Esophagus muscularis mucosa (tissue), 4 donors: ENCODE measurements around the gene TTI1. TPM values are rescaled to one million over a fixed set of nuclear protein-coding genes. Genes with fewer than 3 reads are reported as not detected.

Experiments used
- DNase-seq: peaks from one replicate; pipeline ENCODE4 v3.0.0-alpha.2; 2017; ENCODE audit errors: extremely low spot score
- H3K27ac ChIP-seq, 4 donors: fragments of 200-600 bp; sonication (generic); replicated peaks in 1 of 4; 1 replicate in 3 of 4; 2 replicates in 1 of 4; pipeline ENCODE4 v1.5.1; 2016 to 2019; ENCODE audit warnings: mild to moderate bottlenecking in 1 of 4
- H3K27me3 ChIP-seq, 4 donors: fragments of 200-600 bp; sonication (generic); one replicate each; pipeline versions ENCODE4 v1.5.1 to v1.6.0; 2016 to 2019
- H3K36me3 ChIP-seq, 4 donors: fragments of 200-600 bp; sonication (generic); one replicate each; pipeline ENCODE4 v1.5.1; 2016 to 2019
- H3K4me1 ChIP-seq, 4 donors: fragments of 200-600 bp; sonication (generic); one replicate each; pipeline ENCODE4 v1.5.1; 2016 to 2019
- H3K4me3 ChIP-seq, 4 donors: fragments of 200-600 bp; sonication (generic); 1 replicate in 2 of 4; 2 replicates in 2 of 4; pipeline ENCODE4 v1.5.1; 2016 to 2019; ENCODE audit warnings: mild to moderate bottlenecking in 4 of 4, moderate library complexity in 1 of 4
- H3K9me3 ChIP-seq, 4 donors: fragments of 200-600 bp; sonication (generic); 1 replicate in 3 of 4; 2 replicates in 1 of 4; pipeline ENCODE4 v1.5.1; 2016 to 2019
- EP300 ChIP-seq: sonication (generic); formaldehyde crosslinking; IDR thresholded peaks from one replicate; pipeline ENCODE4 v1.6.1; 2017; ENCODE audit warnings: antibody characterized with exemption
- POLR2A ChIP-seq: fragments of 450-650 bp; IDR thresholded peaks from one replicate; pipeline ENCODE4 v1.6.1; 2017; ENCODE audit warnings: antibody characterized with exemption, moderate library complexity, mild to moderate bottlenecking, low read depth
- POLR2AphosphoS5 ChIP-seq, 2 donors: sonication (generic); formaldehyde crosslinking; IDR thresholded peaks; one replicate each; pipeline ENCODE4 v1.6.1; 2017; ENCODE audit warnings: antibody characterized with exemption in 2 of 2
- WGBS: methylation state at CpG from one replicate; pipeline ENCODE4 v1.1.5; 2018; 5-methylcytosine and 5-hydroxymethylcytosine counted together
- intact Hi-C: fragments of 100-400 bp; cut with DNase I; formaldehyde crosslinking; loops from one replicate; pipeline ENCODE4 v1.15.1; 2023
- total RNA-seq, 4 donors: library from RNA; depleted of rRNA; stranded (reverse); fragments of >200 nt; gene quantifications; one replicate each; pipeline versions ENCODE4 v1.1.0 to v1.2.1, GENCODE V29; 2016
- TF ChIP-seq, protein P1 (sequence below), 3 experiments: fragments of 200-600 bp in 2 of 3; fragments of 450-650 bp in 1 of 3; sonication (generic) in 2 of 3; IDR thresholded peaks; one replicate each; pipeline ENCODE4 v1.5.1; 2017 to 2019; ENCODE audit warnings: antibody characterized with exemption in 3 of 3, mild to moderate bottlenecking in 2 of 3, moderate library complexity in 1 of 3

Gene TTI1
- total RNA-seq, 4 donors from 2014 or later: 11.3 to 14.3 (median 12.4) TPM

DNA sequence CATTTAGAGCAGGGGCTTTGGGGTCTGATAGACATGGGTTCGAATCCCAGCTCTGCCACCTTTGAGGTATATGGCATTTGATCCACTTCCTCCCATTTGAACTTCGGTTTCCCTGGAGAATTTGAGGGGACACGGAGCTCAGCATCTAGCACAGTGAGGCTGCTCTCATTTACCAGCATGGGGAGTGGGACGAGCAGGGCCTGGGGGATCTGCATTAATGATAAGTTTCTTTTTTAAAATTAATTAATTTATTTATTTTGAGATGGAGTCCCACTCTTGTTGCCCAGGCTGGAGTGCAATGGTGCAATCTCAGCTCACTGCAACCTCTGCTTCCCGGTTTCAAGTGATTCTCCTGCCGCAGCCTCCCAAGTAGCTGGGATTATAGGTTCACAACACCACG, 77.7 kb downstream of the TTI1 start:
- no peaks in the 10 kb centered on the region for H3K36me3 ChIP-seq
- TF ChIP-seq POLR2AphosphoS5 (IDR thresholded peaks at IDR 0.05) (no peak), POLR2A (no peak), EP300 (no peak)
- WGBS: 86% methylated on average over 6 of the region's 7 CpGs
- no peaks in the 10 kb centered on the region for H3K4me1 ChIP-seq
- H3K9me3 ChIP-seq: no peaks in the 10 kb centered on the region
- H3K4me3 ChIP-seq: no peak overlapping the region
- intact Hi-C loops: no loop called here
- no peak overlapping the region for H3K27ac ChIP-seq
- DNase-seq: no peak
- H3K27me3 ChIP-seq: no peaks in the 10 kb centered on the region

DNA sequence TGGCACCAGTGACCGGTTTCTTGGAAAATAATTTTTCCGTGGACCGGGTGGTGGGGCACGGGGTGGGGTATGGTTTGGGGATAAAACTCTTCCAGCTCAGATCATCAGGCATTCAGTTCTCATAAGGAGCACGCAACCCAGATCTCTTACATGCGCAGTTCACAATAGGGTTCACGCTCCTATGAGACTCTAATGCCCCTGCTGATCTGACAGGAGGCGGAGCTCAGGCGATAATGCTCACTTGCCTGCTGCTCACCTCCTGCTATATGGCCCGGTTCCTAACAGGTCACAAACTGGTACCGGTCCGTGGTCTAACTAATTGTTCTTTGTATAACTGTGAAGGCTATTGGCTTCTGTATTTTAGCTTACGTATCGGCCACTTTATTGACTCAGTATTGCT, 78.6 kb downstream of the TTI1 start:
- H3K4me1 ChIP-seq: no peaks in the 10 kb centered on the region
- no peak for TF ChIP-seq EP300
- intact Hi-C loops: no loop called here
- DNase-seq: peak; percentile 85
- H3K9me3 ChIP-seq: no peaks in the 10 kb centered on the region
- H3K27me3 ChIP-seq: no peaks in the 10 kb centered on the region
- no peak overlapping the region for H3K4me3 ChIP-seq
- 85% methylated on average over 14 of the region's 14 CpGs for WGBS
- H3K36me3 ChIP-seq: no peaks in the 10 kb centered on the region
- no peak overlapping the region for H3K27ac ChIP-seq

DNA sequence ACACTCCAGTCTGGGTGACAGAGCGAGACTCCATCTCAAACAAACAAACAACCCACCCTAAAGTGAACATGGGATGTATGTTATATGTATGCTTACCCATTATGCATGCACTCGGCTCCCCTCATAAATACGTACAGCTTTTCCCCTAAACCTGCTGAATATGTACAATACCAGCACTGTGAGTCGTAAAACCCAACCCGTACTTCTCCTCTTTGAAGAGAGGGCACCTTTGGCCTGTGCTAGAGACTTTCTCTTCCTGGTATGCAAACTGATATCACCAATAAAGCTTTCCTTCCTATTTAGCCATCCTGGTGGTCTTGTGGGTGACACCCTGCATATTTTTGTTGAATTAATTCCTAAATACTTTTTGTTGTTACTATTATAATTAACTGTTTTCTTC, 79.1 kb downstream of the TTI1 start:
- H3K36me3 ChIP-seq: no peaks in the 10 kb centered on the region
- 88% methylated on average over 5 of the region's 5 CpGs for WGBS
- intact Hi-C loops: no loop called here
- DNase-seq: peak; percentile 45
- TF ChIP-seq POLR2AphosphoS5 (IDR thresholded peaks at IDR 0.05) (no peak), EP300 (no peak)
- no peak overlapping the region for H3K27ac ChIP-seq
- no peaks in the 10 kb centered on the region for H3K27me3 ChIP-seq
- H3K4me1 ChIP-seq: no peaks in the 10 kb centered on the region
- H3K9me3 ChIP-seq: no peaks in the 10 kb centered on the region
- H3K4me3 ChIP-seq: no peak overlapping the region

DNA sequence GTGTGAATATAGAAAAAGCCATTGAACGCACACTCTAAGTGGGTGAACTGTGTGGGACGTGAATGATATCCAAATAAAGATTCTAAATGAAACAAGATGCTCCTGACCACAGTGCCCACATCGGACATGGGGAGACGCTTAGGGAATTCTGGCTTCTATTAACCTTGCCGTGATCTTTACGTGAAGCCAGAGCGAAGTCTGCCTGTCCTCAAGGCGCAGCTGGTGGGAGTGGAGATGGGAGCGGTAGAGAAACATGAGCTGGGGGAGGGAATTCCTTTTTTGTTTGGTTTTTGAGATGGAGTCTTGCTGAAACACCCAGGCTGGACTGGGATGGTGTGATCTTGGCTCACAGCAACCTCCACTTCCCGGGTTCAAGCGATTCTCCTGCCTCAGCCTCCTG, 84.3 kb downstream of the TTI1 start:
- TF ChIP-seq EP300: no peak
- TF ChIP-seq POLR2A: no peak
- no peak for TF ChIP-seq POLR2AphosphoS5 (IDR thresholded peaks at IDR 0.05)
- TF ChIP-seq, protein P1, sequence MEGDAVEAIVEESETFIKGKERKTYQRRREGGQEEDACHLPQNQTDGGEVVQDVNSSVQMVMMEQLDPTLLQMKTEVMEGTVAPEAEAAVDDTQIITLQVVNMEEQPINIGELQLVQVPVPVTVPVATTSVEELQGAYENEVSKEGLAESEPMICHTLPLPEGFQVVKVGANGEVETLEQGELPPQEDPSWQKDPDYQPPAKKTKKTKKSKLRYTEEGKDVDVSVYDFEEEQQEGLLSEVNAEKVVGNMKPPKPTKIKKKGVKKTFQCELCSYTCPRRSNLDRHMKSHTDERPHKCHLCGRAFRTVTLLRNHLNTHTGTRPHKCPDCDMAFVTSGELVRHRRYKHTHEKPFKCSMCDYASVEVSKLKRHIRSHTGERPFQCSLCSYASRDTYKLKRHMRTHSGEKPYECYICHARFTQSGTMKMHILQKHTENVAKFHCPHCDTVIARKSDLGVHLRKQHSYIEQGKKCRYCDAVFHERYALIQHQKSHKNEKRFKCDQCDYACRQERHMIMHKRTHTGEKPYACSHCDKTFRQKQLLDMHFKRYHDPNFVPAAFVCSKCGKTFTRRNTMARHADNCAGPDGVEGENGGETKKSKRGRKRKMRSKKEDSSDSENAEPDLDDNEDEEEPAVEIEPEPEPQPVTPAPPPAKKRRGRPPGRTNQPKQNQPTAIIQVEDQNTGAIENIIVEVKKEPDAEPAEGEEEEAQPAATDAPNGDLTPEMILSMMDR (IDR thresholded peaks at IDR 0.05): no peak
- 92% methylated on average over 11 of the region's 11 CpGs for WGBS
- H3K4me1 ChIP-seq: no peaks in the 10 kb centered on the region
- intact Hi-C loops: no loop called here
- H3K9me3 ChIP-seq: no peaks in the 10 kb centered on the region
- no peak overlapping the region for H3K4me3 ChIP-seq
- no peaks in the 10 kb centered on the region for H3K36me3 ChIP-seq
- no peak overlapping the region for H3K27ac ChIP-seq
- DNase-seq: peak; percentile 66
- H3K27me3 ChIP-seq: no peaks in the 10 kb centered on the region

DNA sequence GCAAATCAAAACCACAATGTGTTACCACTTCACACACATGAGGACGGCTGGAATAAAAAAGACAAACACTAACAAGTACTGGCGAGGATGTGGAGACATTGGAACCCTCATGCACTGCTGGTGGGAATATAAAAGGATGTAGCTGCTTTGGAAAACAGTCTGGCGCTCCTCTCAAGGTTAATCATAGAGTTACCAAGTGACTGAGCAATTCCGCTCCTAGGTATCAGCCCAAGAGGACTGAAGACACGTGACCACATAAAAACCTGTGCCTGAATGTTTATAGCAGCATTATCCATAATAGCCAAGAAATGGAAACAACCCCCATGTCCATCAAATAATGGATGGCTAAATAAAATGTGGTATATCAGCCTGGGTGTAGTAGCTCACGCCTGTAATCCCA, 85.3 kb downstream of the TTI1 start:
- no peaks in the 10 kb centered on the region for H3K9me3 ChIP-seq
- intact Hi-C loops: no loop called here
- DNase-seq: peak; percentile 45
- no peaks in the 10 kb centered on the region for H3K4me1 ChIP-seq
- WGBS: 88% methylated on average over 6 of the region's 6 CpGs
- H3K4me3 ChIP-seq: no peak overlapping the region
- TF ChIP-seq, protein P1 (IDR thresholded peaks at IDR 0.05): no peak
- no peak for TF ChIP-seq POLR2A
- no peak for TF ChIP-seq EP300
- TF ChIP-seq POLR2AphosphoS5 (IDR thresholded peaks at IDR 0.05): no peak
- H3K27me3 ChIP-seq: no peaks in the 10 kb centered on the region
- H3K36me3 ChIP-seq: no peaks in the 10 kb centered on the region
- no peak overlapping the region for H3K27ac ChIP-seq

DNA sequence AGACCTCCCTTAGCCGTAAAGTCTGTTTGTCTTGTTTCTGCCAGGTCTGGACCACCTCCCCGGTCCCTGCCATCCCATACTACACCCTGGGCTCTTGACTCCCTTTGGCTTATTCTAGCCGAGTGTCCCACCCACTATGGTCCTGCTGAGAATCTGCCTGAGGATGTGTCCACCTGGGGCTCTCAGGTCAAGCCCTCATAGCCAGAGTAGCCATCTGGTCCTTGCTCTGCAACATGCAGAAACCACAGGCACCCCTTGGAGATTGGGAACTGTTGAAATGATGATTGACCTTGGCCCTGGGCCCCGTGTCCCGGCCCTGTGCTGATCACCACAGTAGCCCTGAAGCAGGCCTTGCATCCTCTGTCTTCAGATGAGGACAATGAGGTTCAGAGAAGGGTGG, 86.3 kb downstream of the TTI1 start:
- H3K4me1 ChIP-seq: no peaks in the 10 kb centered on the region
- no peaks in the 10 kb centered on the region for H3K9me3 ChIP-seq
- DNase-seq: no peak
- H3K36me3 ChIP-seq: no peaks in the 10 kb centered on the region
- no peak overlapping the region for H3K27ac ChIP-seq
- intact Hi-C loops: no loop called here
- H3K4me3 ChIP-seq: no peak overlapping the region
- TF ChIP-seq POLR2AphosphoS5 (IDR thresholded peaks at IDR 0.05): no peak
- TF ChIP-seq, protein P1 (IDR thresholded peaks at IDR 0.05): no peak
- no peak for TF ChIP-seq POLR2A
- TF ChIP-seq EP300: no peak
- WGBS: 86% methylated on average over 5 of the region's 5 CpGs
- no peaks in the 10 kb centered on the region for H3K27me3 ChIP-seq
